GM10266 (cell line): ENCODE results near the gene AURKA.
A peak's percentile ranks its signal among the peaks of the same experiment; 100 is the strongest.

Experiments used
- DNase-seq: peaks from one replicate; pipeline ENCODE4 v3.0.0; 2012; ENCODE audit errors: extremely low spot score
- CTCF ChIP-seq: IDR thresholded peaks from 2 replicates; pipeline ENCODE4 v1.5.1; 2012; ENCODE audit warnings: mild to moderate bottlenecking, low read depth; ENCODE audit not compliant: control insufficient read depth, insufficient read depth; ENCODE audit errors: missing control alignments

AURKA gene

GRCh38 chr20:56392132-56392880 is at the start of gene AURKA, which contains the start of gene CSTF1:
Gene AURKA, minus strand, starts transcription at chr20:56392215. Its CDS starts 4,018 bp downstream, at chr20:56388197.
Gene CSTF1, plus strand, starts transcription at chr20:56392645. Its CDS starts 2,908 bp downstream, at chr20:56395553.
- no peak for TF ChIP-seq CTCF
- peak; percentile 96 for DNase-seq

DNA sequence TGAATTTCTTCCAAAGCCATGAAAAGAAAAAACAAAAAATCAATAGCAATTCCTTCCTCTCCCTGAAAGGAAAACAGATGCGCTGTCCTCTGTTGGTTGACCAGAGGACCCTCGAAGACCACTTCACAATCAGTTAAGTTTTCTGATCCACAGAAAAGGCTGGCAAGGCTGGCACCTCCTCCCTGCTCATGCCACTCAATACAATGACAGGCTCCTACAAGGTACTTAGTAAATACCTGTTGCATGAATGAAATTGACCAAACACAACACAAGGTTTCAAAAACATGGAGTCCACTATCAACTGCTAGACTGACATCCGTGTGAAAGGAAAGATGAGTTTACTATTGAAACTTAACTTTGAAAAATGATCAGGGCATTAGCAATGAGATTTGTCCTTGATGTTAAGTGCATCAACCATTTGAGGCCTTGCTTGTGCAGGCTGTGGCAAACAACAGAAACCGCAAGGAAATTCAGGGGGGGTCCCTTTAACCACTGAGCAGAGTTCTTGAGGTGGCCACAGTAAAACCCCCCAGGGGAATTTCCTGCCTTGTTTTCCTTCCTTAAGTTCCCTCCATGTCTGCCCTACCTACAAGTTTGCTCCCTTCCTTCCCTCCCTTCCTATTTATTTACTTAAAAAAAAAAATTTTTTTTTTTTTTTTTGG is 48.5 kb upstream of the AURKA start:
- no peak for TF ChIP-seq CTCF
- DNase-seq, result peak; percentile 59

DNA sequence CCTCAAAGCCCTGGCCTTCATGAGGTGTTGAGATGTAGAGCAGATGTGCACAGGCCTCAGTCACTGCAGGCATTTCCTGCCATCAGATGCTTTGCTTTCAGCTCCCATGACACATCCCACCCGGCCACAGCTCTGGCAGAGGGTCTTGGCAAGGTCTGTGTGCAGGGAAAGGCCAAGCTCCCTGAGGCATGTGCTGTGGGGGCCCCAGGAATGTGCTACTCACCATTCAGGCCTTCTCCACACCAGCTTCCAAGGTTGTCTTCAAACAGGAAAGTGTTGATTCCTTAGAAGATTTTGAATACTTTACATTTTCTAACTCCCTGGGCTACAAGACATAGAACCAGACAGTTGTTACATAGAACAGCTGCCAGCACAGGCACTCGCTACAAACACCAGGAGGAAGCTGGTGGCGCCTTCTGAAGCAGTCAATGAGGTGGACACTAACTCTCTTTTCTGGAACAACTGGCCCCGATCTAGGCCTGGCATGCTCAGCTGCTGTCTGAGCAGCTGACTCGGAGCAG is 47.8 kb upstream of the AURKA start:
- TF ChIP-seq CTCF, result no peak
- DNase-seq, result no peak

GRCh38 chr20:56438284-56438683 is 46.3 kb upstream of the AURKA start:
- TF ChIP-seq CTCF, result no peak
- no peak for DNase-seq

GRCh38 chr20:56437196-56437960 is 45.4 kb upstream of the AURKA start:
- no peak for DNase-seq
- TF ChIP-seq CTCF, result no peak

DNA sequence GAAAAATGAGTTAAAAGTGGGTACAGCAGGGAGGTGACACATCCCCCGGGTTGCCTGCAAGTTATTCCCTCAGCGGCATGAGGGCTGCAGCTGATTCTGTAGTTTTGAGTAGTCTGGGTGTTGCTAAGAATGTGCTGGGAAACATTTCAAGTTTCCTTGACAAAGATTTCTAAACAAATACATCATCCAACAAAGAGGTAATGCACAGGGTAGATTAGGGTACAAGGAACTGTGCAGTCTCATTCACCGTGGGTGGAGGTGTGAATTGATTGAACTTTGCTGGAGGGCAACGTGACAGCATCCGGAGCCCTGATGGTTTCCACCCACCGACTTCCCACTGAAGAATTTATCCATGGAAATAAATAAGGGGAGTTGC is 41.9 kb upstream of the AURKA start:
- DNase-seq, result no peak

More for the DNA sequence above, 41.9 kb upstream of the AURKA start:
- no peak for TF ChIP-seq CTCF
